Umbilical cord (tissue), 2 donors: ENCODE data around the gene KCNMA1. TPM values are rescaled to one million over a fixed set of nuclear protein-coding genes. Genes with fewer than 3 reads are reported as not detected.
"Not testable (repeated sequence)": the region's sequence is repeated elsewhere in the genome, so short reads cannot be mapped to it uniquely, and the experiment has no call there.

ENCODE experiments used
- DNase-seq: peaks from one replicate; pipeline ENCODE4 v3.0.0-alpha.2; 2015; ENCODE audit warnings: low spot score
- total RNA-seq: library from RNA; depleted of rRNA; stranded (reverse); fragments of >200 nt; gene quantifications from one replicate; pipeline ENCODE4 v1.2.3, GENCODE V29; 2014; ENCODE audit warnings: low replicate concordance; ENCODE audit not compliant: insufficient read depth

The KCNMA1 gene
- total RNA-seq, 1 donor from 2014 or later: 79.2 TPM

- peak; percentile 86 for DNase-seq
These were observed 50.7 kb downstream of the KCNMA1 start for GRCh38 chr10:77586719-77587415.

- no peak for DNase-seq
These were observed 52.7 kb downstream of the KCNMA1 start for GRCh38 chr10:77584938-77585337.

GRCh38 chr10:77583527-77583926 lies 54.1 kb downstream of the KCNMA1 start:
- no peak for DNase-seq

- DNase-seq: no peak
These were observed 54.9 kb downstream of the KCNMA1 start for GRCh38 chr10:77582710-77583115.

- DNase-seq: no peak
These were observed 55.9 kb downstream of the KCNMA1 start for GRCh38 chr10:77581738-77582137.

GRCh38 chr10:77580482-77580881 lies 57.1 kb downstream of the KCNMA1 start:
- no peak for DNase-seq

GRCh38 chr10:77578583-77579227 lies 58.9 kb downstream of the KCNMA1 start:
- no peak for DNase-seq

- DNase-seq: no peak
These were observed 59.9 kb downstream of the KCNMA1 start for GRCh38 chr10:77577666-77578229.

GRCh38 chr10:77576444-77577032 lies 61.1 kb downstream of the KCNMA1 start:
- no peak for DNase-seq

- no peak for DNase-seq
These were observed 61.6 kb downstream of the KCNMA1 start for GRCh38 chr10:77576007-77576367.

GRCh38 chr10:77575271-77576006 lies 62.2 kb downstream of the KCNMA1 start:
- no peak for DNase-seq

GRCh38 chr10:77574438-77574837 lies 63.2 kb downstream of the KCNMA1 start:
- DNase-seq: no peak

- DNase-seq: not testable (repeated sequence)
These were observed 65.1 kb downstream of the KCNMA1 start for GRCh38 chr10:77572520-77572919.

- DNase-seq: no peak
These were observed 66.1 kb downstream of the KCNMA1 start for GRCh38 chr10:77571490-77571889.

GRCh38 chr10:77566914-77567566 lies 70.6 kb downstream of the KCNMA1 start:
- no peak for DNase-seq

- no peak for DNase-seq
These were observed 71.4 kb downstream of the KCNMA1 start for GRCh38 chr10:77566236-77566635.

- DNase-seq: no peak
These were observed 72.0 kb downstream of the KCNMA1 start for GRCh38 chr10:77565590-77566023.

GRCh38 chr10:77564731-77565589 lies 72.6 kb downstream of the KCNMA1 start:
- DNase-seq: no peak

GRCh38 chr10:77563638-77564270 lies 73.9 kb downstream of the KCNMA1 start:
- no peak for DNase-seq

GRCh38 chr10:77562742-77563141 lies 74.9 kb downstream of the KCNMA1 start:
- DNase-seq: peak; percentile 19
